ENCODE data around the gene MCHR2. TPM values are rescaled to one million over a fixed set of nuclear protein-coding genes. Genes with fewer than 3 reads are reported as not detected.

The MCHR2 gene
- total and polyA plus RNA-seq, 10 of the 15 experiments (the other 5 are each of a cell fraction or from before 2014, with no cell fraction given): not detected

- ChIA-PET SMC1A (ENCODE audit: uncharacterized antibody, unreplicated experiment) (interaction anchor here (1.1 kb wide), 1 partner anchor 16 kb away, joined by 3 read pairs; no protein-coding TSS in a partner anchor), CTCF (interaction anchor here (0.8 to 1.6 kb wide), 2 partner anchors 19 to 115 kb away, joined by 3 read pairs; no protein-coding TSS in a partner anchor), POLR2A (no interaction called here), RAD21 (ENCODE audit: unreplicated experiment) (no interaction called here)
- ATAC-seq: no peak
- Histone ChIP-seq H3K4me3 (no peak overlapping the region), H3K36me3 (ENCODE audit: control insufficient read depth in 2 of 2, insufficient read depth in 2 of 2, low read length in 1 of 2) (no peaks in the 10 kb centered on the region), H3K4me1 (ENCODE audit: control insufficient read depth, insufficient read depth, low read length) (no peaks in the 10 kb centered on the region), H3K27ac (ENCODE audit: control insufficient read depth, insufficient read depth) (no peak overlapping the region), H3K27me3 (replicated peaks in 1 of 2; ENCODE audit: control insufficient read depth in 2 of 2, insufficient read depth in 2 of 2, low read length in 1 of 2) (no peaks in the 10 kb centered on the region), H3K9ac (ENCODE audit: control insufficient read depth, insufficient read depth, low read length) (no peak overlapping the region), H2AFZ (ENCODE audit: control insufficient read depth, low read depth, low read length) (no peak overlapping the region), H4K20me1 (ENCODE audit: control insufficient read depth, insufficient read depth) (no peaks in the 10 kb centered on the region), H3K9me3 (replicated peaks; ENCODE audit: control insufficient read depth, insufficient read depth, low read length) (no peaks in the 10 kb centered on the region), H3K79me2 (ENCODE audit: control insufficient read depth, insufficient read depth, low read length) (no peaks in the 10 kb centered on the region), H3K4me2 (ENCODE audit: control insufficient read depth, insufficient read depth) (no peak overlapping the region)
- TF ChIP-seq PML (IDR thresholded peaks at IDR 0.05; ENCODE audit: low read length): no peak
- no peak for TF ChIP-seq JUNB (IDR thresholded peaks at IDR 0.05)
- no peak for TF ChIP-seq YY1 (IDR thresholded peaks at IDR 0.05; ENCODE audit: low read depth, low read length)
- no peak for TF ChIP-seq LARP7 (IDR thresholded peaks at IDR 0.05)
- in situ Hi-C loops (cut with MboI) (no loop called here), intact Hi-C loops (cut with micrococcal nuclease; ENCODE audit: unreplicated experiment) (no loop called here)
- no TSS peak for BruUV-seq (replicated peaks)
- no peak for FAIRE-seq
- DNase-seq (ENCODE audit: low read depth, low spot score): no peak
Measured at GRCh38 chr6:99887066-99887465, 107.0 kb downstream of the MCHR2 start.

- Histone ChIP-seq H4K20me1 (ENCODE audit: control insufficient read depth, insufficient read depth) (no peaks in the 10 kb centered on the region), H3K27me3 (replicated peaks in 1 of 2; ENCODE audit: control insufficient read depth in 2 of 2, insufficient read depth in 2 of 2, low read length in 1 of 2) (no peaks in the 10 kb centered on the region), H3K9ac (ENCODE audit: control insufficient read depth, insufficient read depth, low read length) (no peak overlapping the region), H3K4me2 (ENCODE audit: control insufficient read depth, insufficient read depth) (no peak overlapping the region), H3K4me1 (ENCODE audit: control insufficient read depth, insufficient read depth, low read length) (no peaks in the 10 kb centered on the region), H3K27ac (ENCODE audit: control insufficient read depth, insufficient read depth) (no peak overlapping the region), H3K9me3 (replicated peaks; ENCODE audit: control insufficient read depth, insufficient read depth, low read length) (no peaks in the 10 kb centered on the region), H3K36me3 (ENCODE audit: control insufficient read depth in 2 of 2, insufficient read depth in 2 of 2, low read length in 1 of 2) (no peaks in the 10 kb centered on the region), H3K79me2 (ENCODE audit: control insufficient read depth, insufficient read depth, low read length) (no peaks in the 10 kb centered on the region), H3K4me3 (no peak overlapping the region), H2AFZ (ENCODE audit: control insufficient read depth, low read depth, low read length) (no peak overlapping the region)
- intact Hi-C loops (cut with micrococcal nuclease; ENCODE audit: unreplicated experiment) (no loop called here), in situ Hi-C loops (cut with MboI) (no loop called here)
- FAIRE-seq (no peak), DNase-seq (ENCODE audit: low read depth, low spot score) (no peak), ATAC-seq (no peak)
- RAD21 ChIA-PET (ENCODE audit: unreplicated experiment): no interaction called here
- CTCF ChIA-PET: no interaction called here
- POLR2A ChIA-PET: no interaction called here
- SMC1A ChIA-PET (ENCODE audit: uncharacterized antibody, unreplicated experiment): no interaction called here
- 3% methylated on average over 3 of the region's 3 CpGs for WGBS (ENCODE audit: insufficient coverage, insufficient replicate concordance, low lambda C conversion rate, missing lambda C conversion rate)
- no peak for TF ChIP-seq EP300 (IDR thresholded peaks at IDR 0.05; ENCODE audit: borderline replicate concordance in 1 of 2, control insufficient read depth in 1 of 2, low read depth in 2 of 2, low read length in 2 of 2)
- BruUV-seq (replicated peaks): no TSS peak
Measured at GRCh38 chr6:99885051-99885450, 109.0 kb downstream of the MCHR2 start.
